Suprapubic skin (tissue), 4 donors: Measurements from ENCODE around the gene KRT77. TPM values are rescaled to one million over a fixed set of nuclear protein-coding genes. Genes with fewer than 3 reads are reported as not detected.

Source experiments
- DNase-seq, 2 donors: peaks; one replicate each; pipeline ENCODE4 v3.0.0-alpha.2; 2019; ENCODE audit warnings: low spot score in 2 of 2
- H3K27ac ChIP-seq: fragments of 200-600 bp; sonication (generic); one replicate; pipeline ENCODE4 v1.5.1; 2019
- H3K27me3 ChIP-seq: fragments of 200-600 bp; sonication (generic); one replicate; pipeline ENCODE4 v1.5.1; 2019
- H3K36me3 ChIP-seq: fragments of 200-600 bp; sonication (generic); one replicate; pipeline ENCODE4 v1.5.1; 2019
- H3K4me1 ChIP-seq: fragments of 200-600 bp; sonication (generic); one replicate; pipeline ENCODE4 v1.5.1; 2019
- H3K4me3 ChIP-seq: fragments of 200-600 bp; sonication (generic); one replicate; pipeline ENCODE4 v1.5.1; 2019; ENCODE audit warnings: mild to moderate bottlenecking
- H3K9me3 ChIP-seq: fragments of 200-600 bp; sonication (generic); one replicate; pipeline ENCODE4 v1.5.1; 2019
- CTCF ChIP-seq, 2 donors: fragments of 200-600 bp in 1 of 2; fragments of 450-650 bp in 1 of 2; sonication (generic) in 1 of 2; IDR thresholded peaks; one replicate each; pipeline ENCODE4 v1.5.1; 2016 to 2019; ENCODE audit warnings: antibody characterized with exemption in 2 of 2, mild to moderate bottlenecking in 1 of 2, moderate library complexity in 1 of 2
- EP300 ChIP-seq: sonication (generic); formaldehyde crosslinking; IDR thresholded peaks from one replicate; pipeline ENCODE4 v1.6.1; 2017; ENCODE audit warnings: antibody characterized with exemption
- POLR2A ChIP-seq, 2 donors: fragments of 450-650 bp; IDR thresholded peaks; one replicate each; pipeline ENCODE4 v1.6.1; 2017; ENCODE audit warnings: antibody characterized with exemption in 2 of 2, mild to moderate bottlenecking in 2 of 2, moderate library complexity in 2 of 2
- POLR2AphosphoS5 ChIP-seq, 3 donors: sonication (generic); formaldehyde crosslinking; IDR thresholded peaks; one replicate each; pipeline ENCODE4 v1.6.1; 2017; ENCODE audit warnings: antibody characterized with exemption in 3 of 3
- WGBS: methylation state at CpG from one replicate; pipeline ENCODE4 v1.1.5; 2018; 5-methylcytosine and 5-hydroxymethylcytosine counted together
- total RNA-seq, 4 donors: library from RNA; depleted of rRNA; stranded (reverse); fragments of >200 nt; gene quantifications; one replicate each; pipeline ENCODE4 v1.1.0, GENCODE V29; 2016

The KRT77 gene
- total RNA-seq, 4 donors from 2014 or later = 146 to 424 (median 275) TPM

- no peaks in the 10 kb centered on the region for H3K36me3 ChIP-seq
- no peaks in the 10 kb centered on the region for H3K27me3 ChIP-seq
- no peak overlapping the region for H3K4me3 ChIP-seq
- no peak for DNase-seq
- WGBS = 38% methylated on average over 6 of the region's 6 CpGs
- no peak overlapping the region for H3K27ac ChIP-seq
- no peaks in the 10 kb centered on the region for H3K9me3 ChIP-seq
- TF ChIP-seq EP300 (no peak), POLR2AphosphoS5 (IDR thresholded peaks at IDR 0.05) (no peak), POLR2A (IDR thresholded peaks at IDR 0.05) (no peak), CTCF (IDR thresholded peaks at IDR 0.05) (no peak)
- H3K4me1 ChIP-seq = peaks cover 46% of the 10 kb centered on the region
Observed at GRCh38 chr12:52655251-52655650, 48.1 kb downstream of the KRT77 start.

- Histone ChIP-seq H3K36me3 (no peaks in the 10 kb centered on the region), H3K9me3 (no peaks in the 10 kb centered on the region), H3K4me3 (no peak within 1 kb of the TSS), H3K27ac (no peak within 1 kb of the TSS), H3K27me3 (no peaks in the 10 kb centered on the region), H3K4me1 (peaks cover 38% of the 10 kb centered on the region)
- WGBS = 89% methylated on average over 16 of the region's 16 CpGs
- DNase-seq = no peak
- no peak for TF ChIP-seq POLR2A (IDR thresholded peaks at IDR 0.05)
- no peak for TF ChIP-seq CTCF (IDR thresholded peaks at IDR 0.05)
- no peak for TF ChIP-seq EP300
- no peak for TF ChIP-seq POLR2AphosphoS5 (IDR thresholded peaks at IDR 0.05)
Observed at GRCh38 chr12:52651726-52652261, 51.5 kb downstream of the KRT77 start, which contains the start of gene KRT2. KRT2 (minus strand) TSS chr12:52652211; CDS start chr12:52652142, 69 bp downstream.

- TF ChIP-seq POLR2A (IDR thresholded peaks at IDR 0.05) (no peak), EP300 (no peak), POLR2AphosphoS5 (IDR thresholded peaks at IDR 0.05) (no peak), CTCF (IDR thresholded peaks at IDR 0.05) (no peak)
- Histone ChIP-seq H3K4me3 (peak overlapping the region; percentile 15), H3K9me3 (no peaks in the 10 kb centered on the region), H3K27ac (peak overlapping the region; percentile 18), H3K36me3 (no peaks in the 10 kb centered on the region), H3K27me3 (no peaks in the 10 kb centered on the region), H3K4me1 (peaks cover 30% of the 10 kb centered on the region)
- 27% methylated on average over 8 of the region's 12 CpGs for WGBS
- no peak for DNase-seq
Observed at GRCh38 chr12:52650520-52651081, 52.7 kb downstream of the KRT77 start.

GRCh38 chr12:52649066-52649465 is 54.3 kb downstream of the KRT77 start:
- H3K9me3 ChIP-seq = no peaks in the 10 kb centered on the region
- no peaks in the 10 kb centered on the region for H3K36me3 ChIP-seq
- WGBS = 86% methylated on average over 6 of the region's 6 CpGs
- no peaks in the 10 kb centered on the region for H3K27me3 ChIP-seq
- TF ChIP-seq POLR2AphosphoS5 (IDR thresholded peaks at IDR 0.05) (no peak), POLR2A (IDR thresholded peaks at IDR 0.05) (no peak), CTCF (IDR thresholded peaks at IDR 0.05) (no peak), EP300 (no peak)
- no peak overlapping the region for H3K27ac ChIP-seq
- no peak for DNase-seq
- H3K4me1 ChIP-seq = peaks cover 20% of the 10 kb centered on the region
- no peak overlapping the region for H3K4me3 ChIP-seq

- H3K27me3 ChIP-seq = no peaks in the 10 kb centered on the region
- no peaks in the 10 kb centered on the region for H3K36me3 ChIP-seq
- no peak overlapping the region for H3K4me3 ChIP-seq
- TF ChIP-seq POLR2A (IDR thresholded peaks at IDR 0.05) (no peak), POLR2AphosphoS5 (IDR thresholded peaks at IDR 0.05) (no peak), EP300 (no peak), CTCF (IDR thresholded peaks at IDR 0.05) (no peak)
- DNase-seq = no peak
- WGBS = 95% methylated on average over 8 of the region's 8 CpGs
- no peaks in the 10 kb centered on the region for H3K9me3 ChIP-seq
- H3K27ac ChIP-seq = no peak overlapping the region
- peaks cover 20% of the 10 kb centered on the region for H3K4me1 ChIP-seq
Observed at GRCh38 chr12:52648012-52648550, 55.2 kb downstream of the KRT77 start.
